Measurements from ENCODE around the gene TRNAU1AP. TPM values are rescaled to one million over a fixed set of nuclear protein-coding genes. Genes with fewer than 3 reads are reported as not detected.
"Not testable (repeated sequence)": the region's sequence is repeated elsewhere in the genome, so short reads cannot be mapped to it uniquely, and the experiment has no call there.

The TRNAU1AP gene
- total RNA-seq = 35.1 TPM

DNA sequence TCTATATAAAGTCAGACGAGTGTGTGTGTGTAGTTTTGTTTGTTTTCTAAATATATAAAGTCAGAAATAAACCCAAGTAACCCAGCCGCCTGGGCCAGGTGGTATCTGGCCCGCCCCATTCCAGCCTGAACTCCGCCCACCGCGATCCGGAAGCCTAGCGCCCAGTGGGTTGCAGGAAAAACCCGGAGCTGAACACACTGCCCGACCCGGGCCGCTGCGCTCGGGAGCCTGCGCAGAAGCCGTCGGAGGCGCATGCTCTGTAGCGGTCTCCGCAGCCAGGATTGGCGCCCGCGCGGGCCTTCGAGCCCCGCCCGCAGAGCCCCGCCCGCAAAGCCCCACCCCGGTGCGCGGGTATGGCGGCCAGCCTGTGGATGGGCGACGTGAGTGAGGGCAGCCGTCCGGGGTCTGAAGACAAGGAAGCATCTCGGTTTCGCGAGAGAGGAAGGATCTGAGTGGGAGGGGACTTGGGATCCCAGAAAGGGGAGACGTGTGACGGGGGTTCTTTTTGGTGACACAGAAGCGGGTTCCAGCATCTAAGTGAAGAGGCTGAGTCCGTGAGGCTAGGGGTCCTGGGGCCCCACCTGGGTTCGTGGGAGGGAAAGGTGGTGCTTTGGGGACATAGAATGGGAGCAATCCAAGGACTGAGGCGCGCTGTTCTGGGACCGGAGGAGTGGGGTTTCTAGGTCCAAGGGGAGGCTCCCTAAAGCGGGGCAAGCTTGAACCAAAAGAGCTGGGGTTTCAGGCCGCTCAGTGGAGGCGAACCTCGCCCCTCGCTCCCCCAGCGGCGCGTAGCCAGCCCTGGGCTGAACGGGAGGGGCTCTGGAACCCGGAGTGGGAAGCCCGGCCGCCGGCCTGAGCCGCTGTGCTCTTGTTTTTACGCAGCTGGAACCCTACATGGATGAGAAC lies at the start of gene TRNAU1AP:
TSS of gene TRNAU1AP (plus strand) at position 328 of the 906 bp plus-strand sequence. CDS start at position 354, 26 bp downstream.
- DNase-seq (ENCODE audit: low spot score in 2 of 2) (peak; percentile 95 to 96), FAIRE-seq (no peak)

DNA sequence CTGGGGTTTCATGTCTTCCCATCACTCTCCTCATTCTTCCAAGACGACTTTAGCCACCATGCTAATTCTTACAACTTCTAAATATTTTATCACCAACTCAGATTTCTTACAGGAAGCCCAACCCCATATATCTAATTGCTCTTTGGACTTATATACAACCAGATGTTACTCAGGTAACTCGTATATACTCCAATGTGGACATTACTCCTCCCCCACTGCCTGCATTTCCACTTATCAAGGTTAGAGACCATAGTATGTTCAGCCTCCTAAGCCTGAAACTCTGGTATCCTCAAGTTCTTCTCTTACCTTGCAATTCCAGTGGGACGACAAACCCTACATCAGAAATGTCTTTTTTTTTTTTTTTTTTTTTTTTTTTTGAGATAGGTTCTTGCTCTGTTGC lies 49.8 kb upstream of the TRNAU1AP start:
- no peak for FAIRE-seq
- DNase-seq (ENCODE audit: low spot score in 2 of 2) = no peak

DNA sequence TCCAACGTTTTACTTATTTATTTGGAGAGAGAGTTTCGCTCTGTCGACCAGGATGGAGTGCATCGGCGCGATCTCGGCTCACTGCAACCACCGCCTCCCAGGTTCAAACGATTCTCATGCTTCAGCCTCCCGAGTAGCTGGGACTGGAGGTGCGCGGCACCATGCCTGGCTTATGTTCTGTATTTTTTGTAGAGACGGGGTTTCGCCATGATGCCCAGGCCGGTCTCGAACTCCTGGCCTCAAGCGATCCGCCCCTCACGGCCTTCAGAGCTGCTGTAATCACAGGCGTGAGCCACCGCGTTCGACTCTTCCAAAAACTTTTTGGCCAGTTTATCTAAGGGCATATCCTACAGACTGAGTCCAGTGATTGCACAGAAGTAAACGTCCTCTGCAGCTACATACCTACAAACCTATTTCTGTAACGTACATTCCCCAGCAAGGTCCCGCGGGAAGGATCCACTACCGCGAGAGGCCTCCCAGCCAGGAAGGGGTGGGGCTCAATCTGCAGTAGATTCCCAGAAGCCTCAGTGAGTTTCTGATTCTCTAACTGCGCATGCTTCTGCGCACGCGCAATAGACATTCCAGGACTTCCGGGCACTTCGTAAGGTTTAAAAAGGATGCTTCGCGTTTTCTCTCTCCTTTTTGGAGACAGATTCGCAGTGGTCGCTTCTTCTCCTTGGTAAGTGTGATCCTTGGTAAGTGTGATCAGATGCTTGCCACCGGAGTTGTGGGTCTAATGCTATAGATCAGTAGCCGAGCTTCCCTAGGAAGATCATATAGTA lies 47.3 kb upstream of the TRNAU1AP start, which contains the start of gene RCC1:
TSS of gene RCC1 (plus strand) at position 638 of the 782 bp plus-strand sequence. CDS start 23,824 bp downstream, outside the sequence.
- DNase-seq (ENCODE audit: low spot score in 2 of 2) = peak; percentile 86 to 95
- FAIRE-seq = no peak

DNA sequence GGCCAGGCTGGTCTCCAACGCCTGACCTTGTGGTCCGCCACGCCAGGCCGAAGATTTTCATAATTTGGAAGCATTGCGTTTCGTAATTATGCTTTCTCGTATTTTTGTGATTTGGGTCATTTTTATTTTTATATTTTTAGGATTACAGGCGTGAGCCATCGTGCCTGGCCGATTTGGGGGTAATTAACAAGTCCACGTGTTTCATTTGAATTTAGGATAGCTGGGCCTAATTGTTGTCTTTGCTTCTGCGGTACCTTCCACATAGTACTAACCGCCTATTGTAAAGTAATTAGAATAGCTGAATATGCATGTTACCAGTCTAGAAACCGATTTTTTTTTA lies 46.0 kb upstream of the TRNAU1AP start:
- no peak for DNase-seq (ENCODE audit: low spot score in 2 of 2)
- FAIRE-seq = no peak

GRCh38 chr1:28507247-28507645 lies 45.6 kb upstream of the TRNAU1AP start:
- FAIRE-seq = no peak
- no peak for DNase-seq (ENCODE audit: low spot score in 2 of 2)

GRCh38 chr1:28507646-28508434 lies 45.0 kb upstream of the TRNAU1AP start:
- FAIRE-seq (no peak), DNase-seq (ENCODE audit: low spot score in 2 of 2) (no peak)

DNA sequence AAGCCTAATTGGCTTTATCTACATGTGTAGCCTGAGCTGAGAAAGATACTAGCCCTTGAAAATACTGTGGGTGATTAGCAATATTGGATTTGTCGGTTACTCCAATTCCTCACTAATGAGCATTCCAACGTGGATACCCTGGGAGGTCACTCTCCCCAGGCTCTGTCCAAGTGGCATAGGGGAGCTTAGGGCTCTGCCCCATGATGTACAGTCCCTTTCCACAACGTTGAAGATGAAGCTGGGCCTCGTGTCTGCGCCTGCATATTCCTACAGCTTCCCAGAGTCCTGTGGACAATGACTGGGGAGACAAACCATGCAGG lies 44.5 kb upstream of the TRNAU1AP start:
- no peak for FAIRE-seq

DNA sequence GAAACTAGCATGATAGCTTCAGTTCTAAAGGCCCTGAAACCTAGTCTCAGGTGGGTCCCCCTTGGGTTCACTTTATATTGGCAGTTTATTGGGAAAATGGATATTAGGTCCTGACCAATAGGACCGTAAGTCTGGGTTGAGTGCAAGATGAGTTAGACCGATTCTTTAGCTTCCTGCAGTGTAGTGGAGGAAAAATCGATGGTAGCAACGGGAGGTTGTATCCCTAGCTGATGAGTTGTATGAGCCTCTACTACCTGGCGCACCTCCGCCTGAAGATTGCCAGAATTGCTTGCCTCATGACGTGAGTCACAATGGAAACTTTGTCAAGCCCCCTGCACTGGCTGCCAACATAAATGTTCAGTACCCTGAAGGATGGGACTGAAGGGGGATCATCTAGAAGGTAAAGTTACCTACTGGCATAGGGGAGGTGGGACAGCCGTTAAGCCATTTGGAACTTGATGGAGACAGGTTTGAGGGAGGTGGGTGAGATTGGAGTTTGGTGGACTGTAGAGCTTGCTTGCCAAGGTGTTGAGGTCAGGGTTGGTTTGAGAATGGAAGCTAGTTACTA lies 43.1 kb upstream of the TRNAU1AP start:
- no peak for FAIRE-seq
- no peak for DNase-seq (ENCODE audit: low spot score in 2 of 2)

More for the DNA sequence above, 44.5 kb upstream of the TRNAU1AP start:
- DNase-seq (ENCODE audit: low spot score in 2 of 2) = no peak

GRCh38 chr1:28510273-28510969 lies 42.5 kb upstream of the TRNAU1AP start:
- FAIRE-seq = no peak
- no peak for DNase-seq (ENCODE audit: low spot score in 2 of 2)

GRCh38 chr1:28510970-28511440 lies 41.9 kb upstream of the TRNAU1AP start:
- DNase-seq (ENCODE audit: low spot score in 2 of 2) (no peak), FAIRE-seq (no peak)

GRCh38 chr1:28512058-28512611 lies 40.8 kb upstream of the TRNAU1AP start:
- FAIRE-seq (no peak), DNase-seq (ENCODE audit: low spot score in 2 of 2) (no peak)

DNA sequence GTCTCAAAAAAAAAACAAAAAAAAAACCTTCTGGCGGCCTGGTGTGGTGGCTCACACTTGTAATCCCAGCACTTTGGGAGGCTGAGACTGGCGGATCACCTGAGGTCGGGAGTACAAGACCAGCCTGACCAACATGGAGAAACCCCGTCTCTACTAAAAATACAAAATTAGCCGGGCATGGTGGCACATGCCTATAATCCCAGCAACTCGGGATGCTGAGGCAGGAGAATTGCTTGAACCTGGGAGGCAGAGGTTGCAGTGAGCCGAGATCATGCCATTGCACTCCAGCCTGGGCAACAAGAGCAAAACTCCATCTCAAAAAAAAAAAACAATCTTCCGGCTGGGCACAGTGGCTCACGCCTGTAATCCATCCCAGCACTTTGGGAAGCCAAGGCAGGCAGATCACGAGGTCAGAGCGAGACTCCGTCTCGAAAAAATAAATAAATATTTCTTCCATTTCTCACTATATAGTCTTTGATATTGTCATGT lies 38.4 kb upstream of the TRNAU1AP start:
- FAIRE-seq = not testable (repeated sequence)

GRCh38 chr1:28516518-28516956 lies 36.3 kb upstream of the TRNAU1AP start:
- DNase-seq (ENCODE audit: low spot score in 2 of 2) (no peak), FAIRE-seq (no peak)

More for the DNA sequence above, 38.4 kb upstream of the TRNAU1AP start:
- not testable (repeated sequence) for DNase-seq (ENCODE audit: low spot score in 2 of 2)

- DNase-seq (ENCODE audit: low spot score in 2 of 2) (no peak), FAIRE-seq (no peak)
Measured at GRCh38 chr1:28517649-28517999, 35.3 kb upstream of the TRNAU1AP start.

GRCh38 chr1:28518000-28518744 lies 34.7 kb upstream of the TRNAU1AP start:
- FAIRE-seq (no peak), DNase-seq (ENCODE audit: low spot score in 2 of 2) (peak; percentile 89 to 90)

DNA sequence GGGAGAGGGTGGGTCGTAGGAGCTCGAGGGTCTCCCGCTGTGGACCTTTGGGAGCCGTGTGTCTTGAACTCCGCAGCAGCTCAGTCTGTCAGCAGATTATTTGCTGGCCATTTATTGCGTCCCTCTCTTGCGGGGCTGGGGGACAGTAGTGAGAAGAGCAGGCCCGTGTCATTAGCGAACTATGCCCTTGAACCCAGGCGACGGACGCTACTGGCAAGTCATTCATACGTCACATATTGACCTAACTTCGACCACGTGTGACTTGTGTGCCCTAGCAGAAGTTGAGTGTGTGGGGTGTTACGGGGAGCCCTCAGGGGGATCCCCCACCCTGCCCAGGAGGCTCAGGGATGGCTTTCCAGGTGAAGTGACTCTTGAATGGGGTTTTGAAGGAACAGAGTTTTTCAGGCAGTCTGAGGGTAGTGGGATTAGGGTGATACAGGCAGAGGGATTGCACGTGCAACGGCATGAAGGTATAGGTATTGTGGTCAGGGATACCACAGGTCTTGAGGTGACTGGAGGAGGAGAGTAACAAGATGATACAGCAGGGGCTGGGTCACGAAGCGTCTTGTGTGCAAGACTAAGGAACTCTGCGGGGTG lies 34.0 kb upstream of the TRNAU1AP start:
- DNase-seq (ENCODE audit: low spot score in 2 of 2) = no peak
- FAIRE-seq = no peak

DNA sequence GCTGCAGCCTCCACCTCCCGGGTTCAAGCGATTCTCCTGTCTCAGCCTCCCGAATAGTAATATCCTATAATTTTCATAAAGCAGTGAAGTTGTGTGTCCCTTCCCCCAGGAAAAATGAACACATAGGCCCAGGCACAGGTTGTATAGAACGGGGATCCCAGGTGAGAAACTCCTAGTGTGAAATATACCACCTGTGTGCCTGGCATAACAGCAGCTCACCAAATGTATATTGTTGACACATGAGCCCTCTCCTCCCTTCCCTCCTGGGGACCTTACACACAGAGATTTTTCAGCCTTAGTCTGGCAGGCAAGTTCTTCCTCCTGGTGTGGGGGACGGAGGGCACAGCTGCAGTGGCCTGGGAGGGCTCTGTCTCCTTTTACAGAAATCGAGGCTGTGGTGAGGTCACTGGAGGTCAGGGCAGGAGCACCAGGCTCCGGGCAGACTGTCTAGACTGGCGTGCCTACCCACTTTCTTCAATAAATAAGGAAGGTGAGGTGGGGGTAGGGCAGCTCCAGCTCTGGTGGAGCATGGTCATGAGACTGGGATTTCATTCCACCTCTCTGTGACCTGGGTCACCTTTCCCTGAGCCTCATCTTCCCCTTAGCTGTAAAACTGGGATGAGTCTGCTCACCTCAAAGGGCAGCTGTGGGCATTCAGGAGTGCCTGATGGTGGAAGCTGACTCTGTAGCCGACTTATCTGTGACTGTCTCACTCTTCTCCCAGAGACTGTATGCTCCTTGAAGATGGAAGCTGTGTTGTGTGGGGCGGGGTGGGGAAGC lies 32.7 kb upstream of the TRNAU1AP start:
- FAIRE-seq = no peak

More for the DNA sequence above, 32.7 kb upstream of the TRNAU1AP start:
- no peak for DNase-seq (ENCODE audit: low spot score in 2 of 2)

All from frontal cortex (tissue), 4 donors.